GM12865 (cell line): ENCODE results near the gene GOLGA1.

Source experiments
- DNase-seq: peaks from one replicate; pipeline ENCODE4 v3.0.0; 2010; ENCODE audit warnings: low read depth
- H3K4me3 ChIP-seq: 2 replicates; pipeline ENCODE4 v1.5.1; 2011; ENCODE audit warnings: mild to moderate bottlenecking, low read depth, low read length, control low read depth
- CTCF ChIP-seq: IDR thresholded peaks from 2 replicates; pipeline ENCODE4 v1.5.1; 2011; ENCODE audit warnings: low read length, control low read depth, low read depth, inconsistent platforms; ENCODE audit not compliant: insufficient read depth; ENCODE audit errors: missing control alignments

Gene GOLGA1

GRCh38 chr9:124882231-124882630 is 58.7 kb downstream of the GOLGA1 start:
- no peak overlapping the region for H3K4me3 ChIP-seq
- no peak for DNase-seq
- no peak for TF ChIP-seq CTCF

GRCh38 chr9:124881138-124881743 is 59.6 kb downstream of the GOLGA1 start:
- DNase-seq = no peak
- no peak overlapping the region for H3K4me3 ChIP-seq
- no peak for TF ChIP-seq CTCF

- DNase-seq = peak; percentile 75
- H3K4me3 ChIP-seq = no peak overlapping the region
- TF ChIP-seq CTCF = no peak
These were observed 60.4 kb downstream of the GOLGA1 start for GRCh38 chr9:124880501-124880900.

GRCh38 chr9:124879226-124879625 is 61.7 kb downstream of the GOLGA1 start:
- TF ChIP-seq CTCF = no peak
- no peak overlapping the region for H3K4me3 ChIP-seq
- DNase-seq = no peak

- no peak overlapping the region for H3K4me3 ChIP-seq
- DNase-seq = no peak
- no peak for TF ChIP-seq CTCF
These were observed 62.4 kb downstream of the GOLGA1 start for GRCh38 chr9:124878518-124878917.

GRCh38 chr9:124878021-124878420 is 62.9 kb downstream of the GOLGA1 start:
- TF ChIP-seq CTCF = no peak
- no peak overlapping the region for H3K4me3 ChIP-seq
- DNase-seq = no peak
